CD8-positive, alpha-beta memory T cell (primary cell): Measurements from ENCODE around the gene DRG2. TPM values are rescaled to one million over a fixed set of nuclear protein-coding genes. Genes with fewer than 3 reads are reported as not detected.

Experiments
- CTCF ChIA-PET: fragments of 350-600 bp; sonication (Branson Sonifier 250); formaldehyde crosslinking; loops from one replicate; lab custom pipeline; 2021; ENCODE audit warnings: antibody characterized with exemption; lab: Charles Lee
- POLR2A ChIA-PET: fragments of 350-600 bp; sonication (Branson Sonifier 250); formaldehyde crosslinking; loops from one replicate; lab custom pipeline; 2021; ENCODE audit warnings: antibody characterized with exemption; lab: Charles Lee
- DNase-seq, 5 donors: peaks; one replicate each; pipeline versions ENCODE4 v3.0.0 to v3.0.0-alpha.2; 2020 to 2022; ENCODE audit warnings: mixed read lengths in 1 of 5
- H3K27ac ChIP-seq: one replicate; pipeline ENCODE4 v1.7.0; 2013; ENCODE audit warnings: low read depth, mild to moderate bottlenecking, low read length, moderate library complexity
- H3K27me3 ChIP-seq: 2 replicates; pipeline ENCODE4 v1.7.0; 2013; ENCODE audit warnings: low read length, mild to moderate bottlenecking; ENCODE audit not compliant: insufficient read depth, poor library complexity, severe bottlenecking
- H3K36me3 ChIP-seq: 2 replicates; pipeline ENCODE4 v1.7.0; 2013; ENCODE audit warnings: mild to moderate bottlenecking, low read length, moderate library complexity; ENCODE audit not compliant: insufficient read depth
- H3K4me1 ChIP-seq: 2 replicates; pipeline ENCODE4 v1.7.0; 2013; ENCODE audit warnings: mild to moderate bottlenecking, low read length, moderate library complexity; ENCODE audit not compliant: insufficient read depth
- H3K4me3 ChIP-seq: 2 replicates; pipeline ENCODE4 v1.7.0; 2013; ENCODE audit warnings: mild to moderate bottlenecking, low read length
- H3K9me3 ChIP-seq: 2 replicates; pipeline ENCODE4 v1.7.0; 2013; ENCODE audit warnings: mild to moderate bottlenecking, low read length
- H3K27ac Mint-ChIP-seq, 8 donors: one replicate each; pipeline ENCODE4 v1.8.0; 2020 to 2021; ENCODE audit warnings: mixed read lengths in 8 of 8, mild to moderate bottlenecking in 6 of 8, inconsistent platforms in 3 of 8, moderate library complexity in 3 of 8
- H3K27me3 Mint-ChIP-seq, 2 donors: one replicate each; pipeline ENCODE4 v1.8.0; 2020 to 2021; ENCODE audit warnings: mixed read lengths in 2 of 2, mild to moderate bottlenecking in 1 of 2, moderate library complexity in 1 of 2
- H3K36me3 Mint-ChIP-seq, 3 donors: one replicate each; pipeline ENCODE4 v1.8.0; 2020 to 2021; ENCODE audit warnings: mixed read lengths in 3 of 3, inconsistent platforms in 1 of 3, mild to moderate bottlenecking in 1 of 3
- H3K4me1 Mint-ChIP-seq, 3 donors: one replicate each; pipeline ENCODE4 v1.8.0; 2020 to 2021; ENCODE audit warnings: mixed read lengths in 3 of 3, inconsistent platforms in 1 of 3, mild to moderate bottlenecking in 1 of 3
- H3K4me3 Mint-ChIP-seq, 7 donors: one replicate each; pipeline ENCODE4 v1.8.0; 2020 to 2021; ENCODE audit warnings: mixed read lengths in 7 of 7, mild to moderate bottlenecking in 6 of 7, moderate library complexity in 4 of 7, inconsistent platforms in 2 of 7
- H3K9me3 Mint-ChIP-seq, 5 donors: one replicate each; pipeline ENCODE4 v1.8.0; 2020 to 2022; ENCODE audit warnings: mixed read lengths in 5 of 5, mild to moderate bottlenecking in 3 of 5, moderate library complexity in 2 of 5, inconsistent platforms in 1 of 5
- polyA plus RNA-seq: library from polyadenylated mRNA; unstranded; fragments of 300-500 nt; fragmentation: Illumina TruSeq; gene quantifications from one replicate; pipeline ENCODE4 v1.2.3, GENCODE V29; 2021
- total RNA-seq, 2 experiments: library from RNA; stranded (reverse); gene quantifications; one replicate each; pipeline ENCODE4 v1.2.3, GENCODE V29; 2021

DRG2 gene
- total and polyA plus RNA-seq, 3 experiments from 2014 or later = 51.7 to 54.2 (median 52.9) TPM

GRCh38 chr17:18084256-18084655 is 3.5 kb upstream of the DRG2 start:
- Mint-ChIP-seq H3K27me3 (peaks cover 0 to 16% of the 10 kb centered on the region in 2 donors), H3K9me3 (no peaks in the 10 kb centered on the region), H3K27ac (no peak overlapping the region), H3K4me1 (peaks cover 16 to 21% (median 20%) of the 10 kb centered on the region in 3 donors), H3K36me3 (peaks cover 0 to 9% (median 2%) of the 10 kb centered on the region in 3 donors), H3K4me3 (peak overlapping the region in 1 of 7 donors; percentile 36)
- CTCF ChIA-PET = no interaction called here
- no peaks in the 10 kb centered on the region for H3K36me3 ChIP-seq
- no peaks in the 10 kb centered on the region for H3K27me3 ChIP-seq
- no peak overlapping the region for H3K4me3 ChIP-seq
- peaks cover 16% of the 10 kb centered on the region for H3K4me1 ChIP-seq
- POLR2A ChIA-PET = no interaction called here
- no peak overlapping the region for H3K27ac ChIP-seq
- H3K9me3 ChIP-seq = no peaks in the 10 kb centered on the region
- no peak for DNase-seq

GRCh38 chr17:18089613-18090012 is 1.9 kb downstream of the DRG2 start:
- Histone ChIP-seq H3K27me3 (no peaks in the 10 kb centered on the region), H3K9me3 (no peaks in the 10 kb centered on the region), H3K4me3 (no peak overlapping the region), H3K36me3 (peaks cover 5% of the 10 kb centered on the region), H3K4me1 (peaks cover 20% of the 10 kb centered on the region), H3K27ac (no peak overlapping the region)
- DNase-seq = no peak
- ChIA-PET CTCF (no interaction called here), POLR2A (no interaction called here)
- peak overlapping the region; percentile 50 to 99 (median 96) for H3K4me3 Mint-ChIP-seq
- H3K9me3 Mint-ChIP-seq = no peaks in the 10 kb centered on the region
- no peaks in the 10 kb centered on the region for H3K27me3 Mint-ChIP-seq
- peaks cover 6 to 40% (median 9%) of the 10 kb centered on the region in 3 donors for H3K36me3 Mint-ChIP-seq
- H3K4me1 Mint-ChIP-seq = peaks cover 29 to 47% (median 32%) of the 10 kb centered on the region in 3 donors
- peak overlapping the region in 7 of 8 donors; percentile 57 to 99 (median 91) for H3K27ac Mint-ChIP-seq

- H3K4me3 Mint-ChIP-seq = no peak overlapping the region
- no peak overlapping the region for H3K27ac ChIP-seq
These were observed 6.1 kb downstream of the DRG2 start for GRCh38 chr17:18093616-18094408.

GRCh38 chr17:18094409-18094807 is 6.7 kb downstream of the DRG2 start:
- no peak overlapping the region for H3K4me3 Mint-ChIP-seq
- no peak overlapping the region for H3K27ac ChIP-seq
- ChIA-PET CTCF (no interaction called here), POLR2A (no interaction called here)
- H3K36me3 ChIP-seq = peaks cover 26% of the 10 kb centered on the region
- H3K4me1 Mint-ChIP-seq = peaks cover 12 to 41% (median 21%) of the 10 kb centered on the region in 3 donors
- peaks cover 10 to 75% (median 20%) of the 10 kb centered on the region in 3 donors for H3K36me3 Mint-ChIP-seq
- peaks cover 3% of the 10 kb centered on the region for H3K4me1 ChIP-seq
- H3K27me3 Mint-ChIP-seq = no peaks in the 10 kb centered on the region
- DNase-seq = no peak
- H3K27ac Mint-ChIP-seq = peak overlapping the region in 2 of 8 donors; percentile 65 to 94
- H3K27me3 ChIP-seq = no peaks in the 10 kb centered on the region
- no peaks in the 10 kb centered on the region for H3K9me3 Mint-ChIP-seq
- no peaks in the 10 kb centered on the region for H3K9me3 ChIP-seq
- no peak overlapping the region for H3K4me3 ChIP-seq

More at GRCh38 chr17:18093616-18094408, 6.1 kb downstream of the DRG2 start:
- Histone ChIP-seq H3K4me3 (no peak overlapping the region), H3K9me3 (no peaks in the 10 kb centered on the region), H3K36me3 (peaks cover 23% of the 10 kb centered on the region), H3K4me1 (peaks cover 7% of the 10 kb centered on the region), H3K27me3 (no peaks in the 10 kb centered on the region)
- POLR2A ChIA-PET = no interaction called here
- CTCF ChIA-PET = no interaction called here
- Mint-ChIP-seq H3K4me1 (peaks cover 14 to 46% (median 27%) of the 10 kb centered on the region in 3 donors), H3K9me3 (no peaks in the 10 kb centered on the region), H3K27me3 (no peaks in the 10 kb centered on the region), H3K36me3 (peaks cover 10 to 69% (median 18%) of the 10 kb centered on the region in 3 donors), H3K27ac (peak overlapping the region in 2 of 8 donors; percentile 65 to 94)
- DNase-seq = no peak

GRCh38 chr17:18099516-18099915 is 11.8 kb downstream of the DRG2 start:
- no peaks in the 10 kb centered on the region for H3K4me1 ChIP-seq
- no peaks in the 10 kb centered on the region for H3K27me3 ChIP-seq
- Mint-ChIP-seq H3K27ac (peak overlapping the region in 1 of 8 donors; percentile 27), H3K36me3 (peaks cover 4 to 89% (median 12%) of the 10 kb centered on the region in 3 donors), H3K27me3 (no peaks in the 10 kb centered on the region), H3K9me3 (no peaks in the 10 kb centered on the region), H3K4me3 (no peak overlapping the region), H3K4me1 (peaks cover 0 to 16% (median 11%) of the 10 kb centered on the region in 3 donors)
- ChIA-PET POLR2A (no interaction called here), CTCF (no interaction called here)
- no peak overlapping the region for H3K4me3 ChIP-seq
- no peak overlapping the region for H3K27ac ChIP-seq
- no peak for DNase-seq
- peaks cover 21% of the 10 kb centered on the region for H3K36me3 ChIP-seq
- H3K9me3 ChIP-seq = no peaks in the 10 kb centered on the region

GRCh38 chr17:18100616-18101015 is 12.9 kb downstream of the DRG2 start:
- DNase-seq = no peak
- Histone ChIP-seq H3K9me3 (no peaks in the 10 kb centered on the region), H3K4me3 (no peak overlapping the region), H3K27me3 (no peaks in the 10 kb centered on the region), H3K4me1 (no peaks in the 10 kb centered on the region), H3K36me3 (peaks cover 21% of the 10 kb centered on the region), H3K27ac (no peak overlapping the region)
- Mint-ChIP-seq H3K27ac (no peak overlapping the region), H3K4me3 (no peak overlapping the region), H3K27me3 (no peaks in the 10 kb centered on the region), H3K36me3 (peaks cover 4 to 89% (median 10%) of the 10 kb centered on the region in 3 donors), H3K4me1 (peaks cover 0 to 14% (median 10%) of the 10 kb centered on the region in 3 donors), H3K9me3 (no peaks in the 10 kb centered on the region)
- ChIA-PET CTCF (no interaction called here), POLR2A (no interaction called here)

GRCh38 chr17:18101828-18102227 is 14.1 kb downstream of the DRG2 start:
- H3K27ac Mint-ChIP-seq = peak overlapping the region in 1 of 8 donors; percentile 5
- H3K9me3 ChIP-seq = no peaks in the 10 kb centered on the region
- peaks cover 10% of the 10 kb centered on the region for H3K36me3 ChIP-seq
- CTCF ChIA-PET = no interaction called here
- H3K4me3 ChIP-seq = no peak overlapping the region
- H3K27me3 Mint-ChIP-seq = no peaks in the 10 kb centered on the region
- H3K4me3 Mint-ChIP-seq = no peak overlapping the region
- no peaks in the 10 kb centered on the region for H3K27me3 ChIP-seq
- H3K4me1 ChIP-seq = no peaks in the 10 kb centered on the region
- H3K4me1 Mint-ChIP-seq = peaks cover 0 to 2% (median 0%) of the 10 kb centered on the region in 3 donors
- no peak for DNase-seq
- no peak overlapping the region for H3K27ac ChIP-seq
- H3K36me3 Mint-ChIP-seq = peaks cover 0 to 86% (median 2%) of the 10 kb centered on the region in 3 donors
- POLR2A ChIA-PET = no interaction called here
- no peaks in the 10 kb centered on the region for H3K9me3 Mint-ChIP-seq

GRCh38 chr17:18102640-18103039 is 14.9 kb downstream of the DRG2 start:
- H3K4me1 Mint-ChIP-seq = no peaks in the 10 kb centered on the region
- H3K4me1 ChIP-seq = no peaks in the 10 kb centered on the region
- DNase-seq = no peak
- H3K27ac ChIP-seq = no peak overlapping the region
- POLR2A ChIA-PET = no interaction called here
- H3K4me3 ChIP-seq = no peak overlapping the region
- H3K9me3 ChIP-seq = no peaks in the 10 kb centered on the region
- CTCF ChIA-PET = no interaction called here
- no peaks in the 10 kb centered on the region for H3K27me3 Mint-ChIP-seq
- no peak overlapping the region for H3K4me3 Mint-ChIP-seq
- H3K27me3 ChIP-seq = no peaks in the 10 kb centered on the region
- H3K36me3 Mint-ChIP-seq = peaks cover 0 to 83% (median 2%) of the 10 kb centered on the region in 3 donors
- H3K27ac Mint-ChIP-seq = peak overlapping the region in 1 of 8 donors; percentile 54
- no peaks in the 10 kb centered on the region for H3K9me3 Mint-ChIP-seq
- H3K36me3 ChIP-seq = peaks cover 5% of the 10 kb centered on the region
